DOHH2 (cell line): ENCODE measurements around the gene ELOVL3.
"Not testable (repeated sequence)": the region's sequence is repeated elsewhere in the genome, so short reads cannot be mapped to it uniquely, and the experiment has no call there.

Source experiments
- H3F3A ChIP-seq: fragments of 200-600 bp; sonication (generic), shearing (Covaris generic); 2 replicates; pipeline ENCODE4 v1.6.0; 2016; ENCODE audit warnings: antibody characterized with exemption, mild to moderate bottlenecking; ENCODE audit not compliant: control insufficient read depth, insufficient read depth
- H3K27ac ChIP-seq: fragments of 200-600 bp; sonication (generic); 2 replicates; pipeline ENCODE4 v1.5.1; 2014; ENCODE audit warnings: low read depth, mild to moderate bottlenecking, low read length, moderate library complexity
- H3K27me3 ChIP-seq: fragments of 200-600 bp; sonication (generic); 2 replicates; pipeline ENCODE4 v1.6.1; 2014; ENCODE audit warnings: mild to moderate bottlenecking, low read length, mixed read lengths; ENCODE audit not compliant: control insufficient read depth
- H3K36me3 ChIP-seq: fragments of 200-600 bp; sonication (generic); 2 replicates; pipeline ENCODE4 v1.6.1; 2014; ENCODE audit warnings: mild to moderate bottlenecking, low read length, moderate library complexity, mixed read lengths; ENCODE audit not compliant: control insufficient read depth
- H3K4me1 ChIP-seq: fragments of 200-600 bp; sonication (generic); 2 replicates; pipeline ENCODE4 v1.6.1; 2014; ENCODE audit warnings: mild to moderate bottlenecking, low read length, mixed read lengths; ENCODE audit not compliant: control insufficient read depth
- H3K4me2 ChIP-seq: fragments of 200-600 bp; sonication (generic); 2 replicates; pipeline ENCODE4 v1.6.0; 2014; ENCODE audit warnings: mild to moderate bottlenecking, low read length, moderate library complexity
- H3K4me3 ChIP-seq: fragments of 200-600 bp; sonication (generic); 2 replicates; pipeline ENCODE4 v1.5.1; 2014; ENCODE audit warnings: mild to moderate bottlenecking, low read length, mixed read lengths
- H3K79me2 ChIP-seq: fragments of 200-600 bp; sonication (generic); 2 replicates; pipeline ENCODE4 v1.6.1; 2014; ENCODE audit warnings: mild to moderate bottlenecking, low read length, mixed read lengths; ENCODE audit not compliant: control insufficient read depth
- H3K9me2 ChIP-seq: fragments of 200-600 bp; sonication (generic); replicated peaks from 2 replicates; pipeline ENCODE4 v1.6.1; 2014; ENCODE audit warnings: mild to moderate bottlenecking, low read length, mixed read lengths; ENCODE audit not compliant: control insufficient read depth
- H3K9me3 ChIP-seq: fragments of 200-600 bp; sonication (generic); 2 replicates; pipeline ENCODE4 v1.6.1; 2014; ENCODE audit warnings: antibody characterized with exemption, low read length, mixed read lengths; ENCODE audit not compliant: control insufficient read depth, insufficient read depth
- H4K20me1 ChIP-seq: fragments of 200-600 bp; sonication (generic); 2 replicates; pipeline ENCODE4 v1.6.0; 2014; ENCODE audit warnings: low read depth, mild to moderate bottlenecking, antibody characterized with exemption, low read length, moderate library complexity; ENCODE audit not compliant: control insufficient read depth, insufficient read depth
- CTCF ChIP-seq: fragments of 200-600 bp; sonication (generic); IDR thresholded peaks from one replicate; pipeline ENCODE4 v1.5.1; 2014; ENCODE audit warnings: antibody characterized with exemption, mild to moderate bottlenecking, low read depth, low read length; ENCODE audit not compliant: poor library complexity, severe bottlenecking
- EZH2phosphoT487 ChIP-seq: fragments of 200-600 bp; sonication (generic); IDR thresholded peaks from 2 replicates; pipeline ENCODE4 v1.6.1; 2017; ENCODE audit warnings: borderline replicate concordance, mild to moderate bottlenecking, antibody characterized with exemption, low read length, moderate library complexity, mixed read lengths

Gene ELOVL3

GRCh38 chr10:102245932-102246251 is 19.8 kb downstream of the ELOVL3 start:
- Histone ChIP-seq H3K4me1 (peaks cover 44% of the 10 kb centered on the region), H3K9me2 (no peaks in the 10 kb centered on the region), H3K4me3 (peak overlapping the region; percentile 79), H3K4me2 (peak overlapping the region; percentile 96), H3F3A (0 out of 2 replicates have a peak, but pooled peaks cover 3% of the 10 kb centered on the region), H3K27me3 (no peaks in the 10 kb centered on the region; the same call in 1 of the 2 replicates), H3K79me2 (peaks cover 55% of the 10 kb centered on the region), H3K36me3 (peaks cover 22% of the 10 kb centered on the region), H3K27ac (peak overlapping the region; percentile 20; the same call in 1 of the 2 replicates), H4K20me1 (peaks cover 9% of the 10 kb centered on the region; the same call in 1 of the 2 replicates), H3K9me3 (no peaks in the 10 kb centered on the region)
- no peak for TF ChIP-seq EZH2phosphoT487
- TF ChIP-seq CTCF, result no peak

GRCh38 chr10:102246261-102246660 is 20.2 kb downstream of the ELOVL3 start:
- peak overlapping the region; percentile 79 for H3K4me3 ChIP-seq
- 0 out of 2 replicates have a peak, but pooled peaks cover 3% of the 10 kb centered on the region for H3F3A ChIP-seq
- H3K27me3 ChIP-seq, result no peaks in the 10 kb centered on the region
- peaks cover 41% of the 10 kb centered on the region for H3K4me1 ChIP-seq
- no peak for TF ChIP-seq CTCF
- no peak for TF ChIP-seq EZH2phosphoT487
- H3K79me2 ChIP-seq, result peaks cover 59% of the 10 kb centered on the region
- H3K36me3 ChIP-seq, result peaks cover 22% of the 10 kb centered on the region
- H3K27ac ChIP-seq, result 0 out of 2 replicates have a peak overlapping the region, but pooled peaks have one; percentile 20
- no peaks in the 10 kb centered on the region for H3K9me2 ChIP-seq
- H3K9me3 ChIP-seq, result no peaks in the 10 kb centered on the region
- H4K20me1 ChIP-seq, result peaks cover 9% of the 10 kb centered on the region; the same call in 1 of the 2 replicates
- peak overlapping the region; percentile 96 for H3K4me2 ChIP-seq

- H3K79me2 ChIP-seq, result peaks cover 70% of the 10 kb centered on the region
- peak overlapping the region; percentile 96 for H3K4me2 ChIP-seq
- 0 out of 2 replicates have a peak, but pooled peaks cover 3% of the 10 kb centered on the region for H3F3A ChIP-seq
- peak overlapping the region; percentile 79 for H3K4me3 ChIP-seq
- TF ChIP-seq EZH2phosphoT487, result no peak
- TF ChIP-seq CTCF, result no peak
- H3K27me3 ChIP-seq, result no peaks in the 10 kb centered on the region
- H3K9me2 ChIP-seq, result no peaks in the 10 kb centered on the region
- no peaks in the 10 kb centered on the region for H3K9me3 ChIP-seq
- H4K20me1 ChIP-seq, result peaks cover 9% of the 10 kb centered on the region; the same call in 1 of the 2 replicates
- no peak overlapping the region for H3K27ac ChIP-seq
- H3K36me3 ChIP-seq, result peaks cover 22% of the 10 kb centered on the region
- peaks cover 32% of the 10 kb centered on the region for H3K4me1 ChIP-seq
Measured at GRCh38 chr10:102247734-102248133, 21.6 kb downstream of the ELOVL3 start.

GRCh38 chr10:102252508-102252907 is 26.4 kb downstream of the ELOVL3 start:
- not testable (repeated sequence) for H3K4me2 ChIP-seq, H3K4me3 ChIP-seq, H3K9me2 ChIP-seq, H3F3A ChIP-seq, H4K20me1 ChIP-seq, H3K9me3 ChIP-seq, H3K27me3 ChIP-seq, H3K27ac ChIP-seq
- H3K36me3 ChIP-seq, result peaks cover 18% of the 10 kb centered on the region
- H3K4me1 ChIP-seq, result peaks cover 18% of the 10 kb centered on the region
- peaks cover 94% of the 10 kb centered on the region for H3K79me2 ChIP-seq
